HG02763 (cell line): Measurements from ENCODE around the gene SEPTIN10.
"Not testable (repeated sequence)": the region's sequence is repeated elsewhere in the genome, so short reads cannot be mapped to it uniquely, and the experiment has no call there.

Experiments
- ATAC-seq: cut with Tn5 transposase; IDR thresholded peaks from one replicate; pipeline ENCODE4 v1.9.1; 2021; ENCODE audit warnings: mild to moderate bottlenecking, moderate library complexity; ENCODE audit not compliant: unreplicated experiment

The SEPTIN10 gene

DNA sequence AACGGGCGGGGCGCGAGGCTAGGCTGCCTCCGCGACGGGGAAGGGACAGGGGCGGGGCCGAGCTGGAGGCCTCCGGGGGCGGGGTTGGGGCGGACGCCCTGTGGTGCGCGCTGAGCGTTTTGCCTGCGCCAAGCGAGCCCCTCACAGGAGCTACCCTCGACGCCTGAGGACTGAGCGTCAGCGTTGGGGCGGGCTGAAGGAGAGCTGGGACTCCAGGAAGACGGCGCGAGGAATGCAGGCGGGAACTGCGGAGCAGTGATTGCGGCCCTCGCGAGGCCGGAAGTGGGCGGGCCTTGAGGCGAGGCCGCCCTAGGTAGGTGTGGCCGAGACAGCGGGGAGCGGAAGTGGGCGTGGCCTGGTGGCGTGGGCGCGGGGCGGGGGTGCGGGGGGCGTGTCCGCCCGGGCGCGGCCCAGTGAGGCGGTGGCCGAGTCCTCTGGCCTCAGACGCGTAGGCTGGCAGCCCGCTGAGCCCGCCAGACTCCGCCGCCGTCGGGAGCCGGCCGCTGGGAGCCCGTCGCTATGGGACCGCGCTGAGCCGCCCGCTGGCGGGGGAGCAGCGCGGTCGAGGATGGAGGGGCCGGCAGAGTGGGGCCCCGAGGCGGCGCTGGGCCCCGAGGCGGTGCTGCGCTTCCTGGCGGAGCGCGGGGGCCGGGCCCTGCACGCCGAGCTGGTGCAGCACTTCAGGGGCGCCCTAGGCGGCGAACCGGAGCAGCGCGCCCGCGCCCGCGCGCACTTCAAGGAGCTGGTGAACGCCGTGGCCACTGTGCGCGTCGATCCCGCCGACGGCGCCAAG is at the start of gene SEPTIN10, which contains the start of gene SOWAHC:
Gene SEPTIN10, minus strand, starts transcription at position 45 of the 793 bp plus-strand sequence. CDS start 139 bp downstream, outside the sequence.
Gene SOWAHC, plus strand, starts transcription at position 443 of the 793 bp plus-strand sequence. Its CDS starts 126 bp downstream, at position 569.
- ATAC-seq, result peak; percentile 72

- no peak for ATAC-seq
Observed at GRCh38 chr2:109662889-109663288, 49.1 kb upstream of the SEPTIN10 start.

DNA sequence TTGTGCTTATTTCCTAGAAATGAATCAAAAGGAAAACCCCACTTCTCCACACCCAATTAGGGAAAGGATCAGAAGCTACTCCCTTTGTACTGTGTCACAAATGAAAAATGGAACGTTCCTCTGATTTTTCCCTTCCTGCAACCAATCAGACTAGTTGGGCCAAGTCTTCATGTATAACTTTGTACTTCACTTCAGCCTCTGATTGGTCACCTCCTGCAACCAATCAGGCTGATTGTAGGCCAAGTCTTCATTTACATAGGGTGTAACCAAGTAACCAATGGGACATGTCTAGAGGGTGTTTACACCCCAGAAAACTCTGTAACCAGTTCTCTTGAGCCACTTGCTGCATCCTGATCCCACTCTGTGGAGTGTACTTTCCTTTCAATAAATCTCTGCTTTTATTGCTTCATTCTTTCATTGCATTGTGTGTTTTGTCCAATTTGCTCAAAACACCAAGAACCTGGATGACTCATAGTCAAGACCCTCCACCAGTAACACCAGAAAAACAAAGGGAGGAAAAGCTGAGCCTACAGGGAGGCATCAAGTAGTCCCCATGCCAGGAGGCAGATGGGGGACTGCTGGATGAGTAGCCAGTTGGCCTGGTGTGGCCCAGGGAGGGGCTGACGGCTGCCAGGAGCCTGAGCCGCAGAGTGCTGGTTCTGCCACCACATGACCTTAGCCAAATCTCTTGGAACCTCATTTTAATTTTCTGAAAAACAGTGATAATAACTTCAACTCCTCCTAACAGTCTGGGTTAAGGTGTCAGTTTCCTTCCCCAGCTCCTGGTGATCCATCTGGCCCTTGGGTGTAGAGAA is 46.5 kb upstream of the SEPTIN10 start:
- no peak for ATAC-seq

GRCh38 chr2:109659396-109660045 is 45.8 kb upstream of the SEPTIN10 start:
- no peak for ATAC-seq

GRCh38 chr2:109655287-109655686 is 41.5 kb upstream of the SEPTIN10 start:
- ATAC-seq, result no peak

GRCh38 chr2:109654326-109655050 is 40.7 kb upstream of the SEPTIN10 start:
- no peak for ATAC-seq

DNA sequence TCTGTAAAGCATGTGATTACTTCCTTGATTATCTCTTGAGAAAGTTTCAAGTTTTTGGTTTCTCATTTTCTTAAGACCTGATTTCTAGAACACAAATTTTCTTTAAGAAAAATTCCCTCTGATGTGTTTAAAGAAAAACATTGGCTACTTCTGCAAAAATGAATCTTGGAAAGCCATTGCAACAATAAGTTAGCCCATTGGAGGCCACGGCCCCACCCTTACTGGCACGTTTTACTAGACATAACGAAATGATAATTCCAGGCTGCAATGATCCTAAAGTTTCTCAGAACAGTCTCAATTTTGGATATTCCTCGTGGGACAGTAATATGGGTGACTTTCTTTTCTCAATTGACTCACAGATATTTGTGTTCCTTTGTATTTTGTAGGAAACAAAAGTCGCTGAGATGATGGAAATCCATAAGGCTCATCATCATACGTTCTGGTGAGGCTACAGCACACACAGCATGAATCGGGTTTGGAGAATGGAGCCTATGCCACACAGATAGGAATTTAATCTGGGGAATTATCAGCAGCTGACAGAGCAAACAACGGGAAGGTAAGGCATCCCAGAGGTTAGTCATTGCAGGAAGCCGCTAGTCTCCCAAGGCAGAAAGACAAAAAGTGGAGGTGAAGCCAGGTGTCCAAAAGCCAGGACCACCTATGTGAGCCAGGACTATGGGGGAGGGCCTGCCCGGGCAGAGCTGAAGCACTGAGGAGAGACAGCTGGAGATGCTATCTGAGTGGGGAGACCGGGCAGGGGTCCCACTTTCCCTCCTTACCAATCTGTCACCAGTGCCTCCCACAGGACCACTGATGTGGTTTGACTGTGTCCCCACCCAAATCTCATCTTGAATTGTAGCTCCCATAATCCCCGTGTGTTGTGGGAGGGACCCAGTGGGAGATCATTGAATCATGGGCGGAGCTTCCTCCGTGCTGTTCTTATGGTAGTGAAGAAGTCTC is 36.2 kb upstream of the SEPTIN10 start:
- ATAC-seq, result no peak

- ATAC-seq, result no peak
Observed at GRCh38 chr2:109648041-109648527, 34.3 kb upstream of the SEPTIN10 start.

GRCh38 chr2:109647636-109648035 is 33.9 kb upstream of the SEPTIN10 start:
- ATAC-seq, result no peak

DNA sequence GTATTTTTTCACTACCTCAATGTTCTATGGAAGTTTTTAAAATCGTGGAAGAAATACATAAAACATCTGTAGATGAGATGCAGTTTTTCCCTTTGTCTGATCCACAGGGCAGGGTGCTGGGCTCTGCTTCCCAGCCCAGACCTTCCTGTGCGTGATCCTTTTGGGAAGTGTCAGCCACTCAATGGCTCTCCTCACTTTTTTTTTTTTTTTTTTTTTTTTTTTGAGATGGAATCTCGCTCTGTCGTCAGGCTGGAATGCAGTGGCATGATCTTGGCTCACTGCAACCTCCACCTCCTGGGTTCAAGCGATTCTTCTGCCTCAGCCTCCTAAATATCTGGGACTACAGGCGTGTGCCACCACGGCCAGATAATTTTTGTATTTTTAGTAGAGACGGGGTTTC is 33.2 kb upstream of the SEPTIN10 start:
- ATAC-seq, result no peak

GRCh38 chr2:109645412-109646184 is 31.8 kb upstream of the SEPTIN10 start:
- ATAC-seq, result no peak

GRCh38 chr2:109644571-109645275 is 31.0 kb upstream of the SEPTIN10 start:
- no peak for ATAC-seq

DNA sequence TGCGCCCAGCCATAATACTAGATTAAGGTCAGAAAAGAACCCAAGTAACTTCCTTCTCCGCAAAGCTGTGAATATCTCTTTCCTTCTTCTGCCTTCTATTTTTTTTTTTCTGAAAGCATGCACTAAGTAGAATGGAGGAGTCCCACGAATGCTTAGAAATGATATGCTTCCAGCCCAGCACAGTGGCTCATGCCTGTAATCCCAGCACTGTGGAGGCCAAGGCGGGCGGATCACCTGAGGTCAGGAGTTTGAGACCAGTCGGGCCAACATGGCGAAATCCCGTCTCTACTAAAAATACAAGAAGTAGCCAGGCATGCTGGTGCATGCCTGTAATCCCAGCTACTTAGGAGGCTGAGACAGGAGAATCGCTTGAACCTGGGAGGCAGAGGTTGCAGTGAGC is 26.2 kb upstream of the SEPTIN10 start:
- not testable (repeated sequence) for ATAC-seq

DNA sequence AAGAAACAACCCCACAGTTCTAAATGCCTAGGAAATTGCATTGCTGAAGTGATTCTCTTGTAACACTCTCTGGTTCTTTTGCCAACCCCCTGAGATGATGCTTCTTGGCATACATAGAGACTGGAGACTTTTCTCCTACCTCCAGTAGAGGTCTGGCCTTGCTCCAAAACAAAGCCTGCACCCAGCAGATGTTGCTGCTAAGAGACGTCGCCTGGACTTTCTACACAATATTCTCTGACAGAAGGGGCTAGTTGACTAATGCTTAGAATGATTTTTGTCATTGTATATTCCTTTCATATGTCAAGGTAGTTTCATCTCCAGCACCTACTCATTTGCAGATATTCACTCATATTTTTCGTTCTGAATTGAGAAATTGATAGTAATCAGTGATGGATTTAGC is 25.0 kb upstream of the SEPTIN10 start:
- ATAC-seq, result no peak

GRCh38 chr2:109637749-109638570 is 24.2 kb upstream of the SEPTIN10 start:
- peak; percentile 75 for ATAC-seq

DNA sequence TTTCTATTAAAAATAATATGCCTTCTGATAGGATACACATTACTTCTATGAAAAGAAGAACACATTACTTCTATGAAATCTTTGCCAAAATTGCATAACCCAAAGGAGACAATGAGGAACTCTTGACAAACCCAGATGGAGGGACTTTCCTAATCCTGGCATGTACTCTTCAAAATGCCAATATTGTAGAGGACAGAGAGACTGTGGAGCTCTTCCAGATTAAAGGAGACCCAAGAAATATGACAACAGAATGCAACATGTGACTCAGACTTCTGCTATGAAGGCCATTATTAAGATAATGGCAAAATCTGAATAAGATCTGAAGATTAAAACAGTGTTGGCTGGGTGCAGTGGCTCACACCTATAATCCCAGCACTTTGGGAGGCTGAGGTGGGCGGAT is 22.6 kb upstream of the SEPTIN10 start:
- ATAC-seq, result no peak
